GM12878 (cell line): ENCODE data around the gene FBXO38. TPM values are rescaled to one million over a fixed set of nuclear protein-coding genes. Genes with fewer than 3 reads are reported as not detected.
A peak's percentile ranks its signal among the peaks of the same experiment; 100 is the strongest.

Experiments
- ATAC-seq: fragments of 200-7000 bp; cut with Tn5 transposase; 3 replicates; pipeline ENCODE4 v1.9.1; 2020; ENCODE audit warnings: mild to moderate bottlenecking, moderate library complexity
- BruUV-seq: library from RNA; stranded (reverse); fragments of 400-500 nt; replicated peaks from 2 replicates; lab custom pipeline; 2021; lab: Mats Ljungman, UMichigan
- CTCF ChIA-PET: fragments of 300-600 bp; sonication (Branson Sonifier 250); formaldehyde crosslinking; extraction: SDS; loops from one replicate; lab custom pipeline; 2021; ENCODE audit warnings: inconsistent platforms; lab: Yijun Ruan, JAX
- POLR2A ChIA-PET: fragments of 350-600 bp; formaldehyde crosslinking; extraction: SDS; loops from one replicate; lab custom pipeline; 2021; ENCODE audit warnings: inconsistent platforms; lab: Charles Lee
- RAD21 ChIA-PET: fragments of 300-600 bp; sonication (Branson Sonifier 250); formaldehyde crosslinking; loops from one replicate; lab custom pipeline; 2023; ENCODE audit warnings: antibody characterized with exemption; ENCODE audit not compliant: unreplicated experiment; lab: Charles Lee
- SMC1A ChIA-PET: fragments of 300-600 bp; sonication (Branson Sonifier 250); formaldehyde crosslinking; loops from one replicate; lab custom pipeline; 2023; ENCODE audit not compliant: unreplicated experiment, uncharacterized antibody; lab: Charles Lee
- DNase-seq: peaks from one replicate; pipeline ENCODE4 v3.0.0-alpha.2; 2011; ENCODE audit warnings: low read depth, low spot score
- FAIRE-seq: peaks from 3 replicates; lab custom pipeline; 2011; peaks lifted over from hg19 to GRCh38; lab: Jason Lieb, UNC
- H2AFZ ChIP-seq: 2 replicates; pipeline ENCODE4 v1.6.0; 2011; ENCODE audit warnings: low read depth, low read length, control low read depth; ENCODE audit not compliant: control insufficient read depth
- H3K27ac ChIP-seq: 2 replicates; pipeline ENCODE4 v1.5.1; 2011; ENCODE audit warnings: control low read depth; ENCODE audit not compliant: control insufficient read depth, insufficient read depth
- H3K27me3 ChIP-seq, 2 experiments: replicated peaks in 1 of 2; 2 replicates each; pipeline versions ENCODE4 v1.6.0 to v1.6.1; 2011; ENCODE audit warnings: low read length in 1 of 2; ENCODE audit not compliant: control insufficient read depth in 2 of 2, insufficient read depth in 2 of 2
- H3K36me3 ChIP-seq, 2 experiments: 2 replicates each; pipeline ENCODE4 v1.5.1; 2011; ENCODE audit warnings: low read length in 1 of 2; ENCODE audit not compliant: control insufficient read depth in 2 of 2, insufficient read depth in 2 of 2
- H3K4me1 ChIP-seq: 2 replicates; pipeline ENCODE4 v1.6.1; 2011; ENCODE audit warnings: mild to moderate bottlenecking, low read length, moderate library complexity, mixed read lengths; ENCODE audit not compliant: control insufficient read depth, insufficient read depth
- H3K4me2 ChIP-seq: 2 replicates; pipeline ENCODE4 v1.6.0; 2011; ENCODE audit warnings: control low read depth; ENCODE audit not compliant: control insufficient read depth, insufficient read depth
- H3K4me3 ChIP-seq: fragments of 200-600 bp; sonication (generic); 2 replicates; pipeline ENCODE4 v1.5.1; 2016
- H3K79me2 ChIP-seq: 2 replicates; pipeline ENCODE4 v1.6.0; 2011; ENCODE audit warnings: low read length; ENCODE audit not compliant: control insufficient read depth, insufficient read depth
- H3K9ac ChIP-seq: 2 replicates; pipeline ENCODE4 v1.8.0; 2011; ENCODE audit warnings: low read length, control low read depth, mixed read lengths; ENCODE audit not compliant: control insufficient read depth, insufficient read depth
- H3K9me3 ChIP-seq: replicated peaks from 3 replicates; pipeline ENCODE4 v1.5.1; 2011; ENCODE audit warnings: mild to moderate bottlenecking, low read length; ENCODE audit not compliant: control insufficient read depth, insufficient read depth
- H4K20me1 ChIP-seq: 2 replicates; pipeline ENCODE4 v1.6.0; 2011; ENCODE audit not compliant: control insufficient read depth, insufficient read depth
- EGR1 ChIP-seq, 2 experiments: IDR thresholded peaks; 1 replicate in 1 of 2; 2 replicates in 1 of 2; pipeline ENCODE4 v1.6.1; 2011 to 2012; ENCODE audit warnings: low read depth in 2 of 2, low read length in 2 of 2, borderline replicate concordance in 1 of 2, mild to moderate bottlenecking in 1 of 2, moderate library complexity in 1 of 2
- ELK1 ChIP-seq: IDR thresholded peaks from 2 replicates; pipeline ENCODE4 v1.6.1; 2012; ENCODE audit warnings: low read depth, low read length, improper control_type of control experiment
- EP300 ChIP-seq, 2 experiments: fragments of 150-350 bp in 1 of 2; IDR thresholded peaks; 2 replicates each; pipeline ENCODE4 v1.6.1; 2011 to 2012; ENCODE audit warnings: low read depth in 2 of 2, low read length in 2 of 2, borderline replicate concordance in 1 of 2, improper control_type of control experiment in 1 of 2, inconsistent platforms in 1 of 2; ENCODE audit not compliant: control insufficient read depth in 1 of 2
- ESRRA ChIP-seq: IDR thresholded peaks from 2 replicates; pipeline ENCODE4 v1.6.1; 2012; ENCODE audit warnings: mild to moderate bottlenecking, low read length, improper control_type of control experiment
- MTA2 ChIP-seq: fragments of 450-650 bp; IDR thresholded peaks from 2 replicates; pipeline ENCODE4 v1.6.1; 2016; ENCODE audit warnings: low read depth, mild to moderate bottlenecking, moderate library complexity
- NFYB ChIP-seq: IDR thresholded peaks from 2 replicates; pipeline ENCODE4 v1.6.1; 2011; ENCODE audit warnings: low read depth, mild to moderate bottlenecking, low read length, improper control_type of control experiment, moderate library complexity; ENCODE audit not compliant: insufficient read depth
- POLR2AphosphoS2 ChIP-seq: IDR thresholded peaks from 2 replicates; pipeline ENCODE4 v1.6.1; 2011; ENCODE audit warnings: low read depth, mild to moderate bottlenecking, low read length, improper control_type of control experiment, moderate library complexity
- REST ChIP-seq: IDR thresholded peaks from 2 replicates; pipeline ENCODE4 v1.6.1; 2012; ENCODE audit warnings: mild to moderate bottlenecking, low read depth, low read length
- SIX5 ChIP-seq: IDR thresholded peaks from 2 replicates; pipeline ENCODE4 v1.6.1; 2011; ENCODE audit warnings: mild to moderate bottlenecking, low read depth, low read length, moderate library complexity; ENCODE audit not compliant: severe bottlenecking
- SP1 ChIP-seq: IDR thresholded peaks from one replicate; pipeline ENCODE4 v1.6.1; 2011; ENCODE audit warnings: low read depth, low read length
- TAF1 ChIP-seq: IDR thresholded peaks from 2 replicates; pipeline ENCODE4 v1.6.1; 2011; ENCODE audit warnings: mild to moderate bottlenecking, low read depth, low read length, borderline replicate concordance
- WGBS: methylation state at CpG from one replicate; pipeline ENCODE4 v1.1.6; 2016; ENCODE audit warnings: low lambda C conversion rate; ENCODE audit not compliant: insufficient replicate concordance, insufficient coverage; ENCODE audit errors: missing lambda C conversion rate; 5-methylcytosine and 5-hydroxymethylcytosine counted together
- in situ Hi-C: fragments of 300-500 bp; cut with MboI; formaldehyde crosslinking; loops from 9 replicates; pipeline ENCODE4 v1.14.3; 2018; ENCODE audit warnings: mixed read lengths
- intact Hi-C: fragments of 100-400 bp; cut with micrococcal nuclease; formaldehyde crosslinking; loops from one replicate; pipeline ENCODE4 v1.14.2; 2022; ENCODE audit not compliant: unreplicated experiment
- polyA plus RNA-seq, 11 experiments: library from polyadenylated mRNA; depleted of rRNA in 4 of 11; unstranded in 6 of 11; stranded (reverse) in 5 of 11; fragments of >200 nt; fragmentation: Nextera tagmentation in 4 of 11; fragmentation: Illumina TruSeq in 1 of 11; extraction: Ambion mirVana in 4 of 11; extraction: Trizol in 1 of 11; gene quantifications; 1 replicate in 1 of 11; 2 replicates in 10 of 11; pipeline versions ENCODE4 v1.2.1 to v1.2.3, GENCODE V29; 2011 to 2016; ENCODE audit warnings: inconsistent platforms in 2 of 11, missing spikeins in 2 of 11, low read depth in 1 of 11
- total RNA-seq, 4 experiments: library from RNA; depleted of rRNA in 3 of 4; stranded (reverse); fragments of >200 nt in 3 of 4; fragmentation: Illumina TruSeq in 1 of 4; extraction: Trizol in 1 of 4; gene quantifications; 2 replicates each; pipeline versions ENCODE4 v1.2.1 to v1.2.3, GENCODE V29; 2013 to 2021
- TF ChIP-seq, protein P1 (sequence below): fragments of 150-350 bp; IDR thresholded peaks from 2 replicates; pipeline ENCODE4 v1.6.1; 2014; ENCODE audit warnings: mild to moderate bottlenecking, low read depth, low read length
- TF ChIP-seq, protein P2 (sequence below): IDR thresholded peaks from 2 replicates; pipeline ENCODE4 v1.6.1; 2012; ENCODE audit warnings: low read length, inconsistent platforms

Gene FBXO38
- total and polyA plus RNA-seq, 10 of the 15 experiments (the other 5 are each of a cell fraction or from before 2014, with no cell fraction given), result 9.1 to 44.6 (median 28.3) TPM

DNA sequence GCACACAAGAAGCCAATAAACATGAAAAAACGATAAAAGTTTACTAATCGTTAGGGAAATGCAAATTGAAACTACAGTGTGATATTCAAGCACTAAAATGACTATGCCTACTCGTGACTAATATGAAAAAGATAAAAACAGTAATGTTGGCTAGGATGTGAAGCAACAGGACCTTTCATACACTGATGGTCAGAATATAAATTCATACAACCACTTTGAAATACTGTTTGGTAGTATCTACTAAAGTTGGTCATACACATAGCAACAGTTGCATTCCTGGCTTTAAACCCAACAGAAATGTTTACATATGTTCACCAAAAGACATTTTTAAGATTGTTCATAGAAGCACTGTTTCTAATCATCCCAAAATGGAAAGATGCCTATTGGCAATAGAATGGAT lies 24.3 kb downstream of the FBXO38 start:
- Histone ChIP-seq H3K4me2 (no peak overlapping the region), H3K27ac (no peak overlapping the region), H3K9ac (no peak overlapping the region), H2AFZ (no peak overlapping the region), H3K4me3 (no peak overlapping the region), H4K20me1 (no peaks in the 10 kb centered on the region; the same call in 1 of the 2 replicates), H3K9me3 (no peaks in the 10 kb centered on the region), H3K4me1 (peaks cover 4% of the 10 kb centered on the region), H3K27me3 (no peaks in the 10 kb centered on the region), H3K79me2 (no peaks in the 10 kb centered on the region; the same call in 1 of the 2 replicates), H3K36me3 (peaks cover 0 to 17% of the 10 kb centered on the region in 2 experiments; a peak in 3 of 4 replicates)
- ChIA-PET POLR2A (no interaction called here), SMC1A (no interaction called here), CTCF (interaction anchor here (1.6 kb wide), 1 partner anchor 323 kb away, joined by 5 read pairs; no protein-coding TSS in a partner anchor), RAD21 (interaction anchor here (0.7 kb wide), 1 partner anchor 339 kb away, joined by 3 read pairs; no protein-coding TSS in a partner anchor)
- BruUV-seq, result no TSS peak
- intact Hi-C loops, result no loop called here
- WGBS, result 2% methylated on average over 3 of the region's 3 CpGs
- no peak for DNase-seq
- no peak for ATAC-seq
- FAIRE-seq, result peak; percentile 62
- in situ Hi-C loops, result loop anchor here (25.0 kb wide), 1 partner anchor 1946 kb away; no protein-coding TSS in a partner anchor
- TF ChIP-seq EGR1 (IDR thresholded peaks at IDR 0.05; ENCODE audit: borderline replicate concordance in 1 of 2, low read depth in 2 of 2, low read length in 2 of 2) (no peak), MTA2 (no peak), NFYB (no peak), POLR2AphosphoS2 (no peak), REST (no peak), ESRRA (no peak), SIX5 (no peak), ELK1 (no peak), SP1 (no peak), EP300 (IDR thresholded peaks at IDR 0.05; ENCODE audit: borderline replicate concordance in 1 of 2, control insufficient read depth in 1 of 2, low read depth in 2 of 2, low read length in 2 of 2) (no peak), TAF1 (no peak)
- TF ChIP-seq, protein P1, sequence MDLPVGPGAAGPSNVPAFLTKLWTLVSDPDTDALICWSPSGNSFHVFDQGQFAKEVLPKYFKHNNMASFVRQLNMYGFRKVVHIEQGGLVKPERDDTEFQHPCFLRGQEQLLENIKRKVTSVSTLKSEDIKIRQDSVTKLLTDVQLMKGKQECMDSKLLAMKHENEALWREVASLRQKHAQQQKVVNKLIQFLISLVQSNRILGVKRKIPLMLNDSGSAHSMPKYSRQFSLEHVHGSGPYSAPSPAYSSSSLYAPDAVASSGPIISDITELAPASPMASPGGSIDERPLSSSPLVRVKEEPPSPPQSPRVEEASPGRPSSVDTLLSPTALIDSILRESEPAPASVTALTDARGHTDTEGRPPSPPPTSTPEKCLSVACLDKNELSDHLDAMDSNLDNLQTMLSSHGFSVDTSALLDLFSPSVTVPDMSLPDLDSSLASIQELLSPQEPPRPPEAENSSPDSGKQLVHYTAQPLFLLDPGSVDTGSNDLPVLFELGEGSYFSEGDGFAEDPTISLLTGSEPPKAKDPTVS, result no peak
- TF ChIP-seq, protein P2, sequence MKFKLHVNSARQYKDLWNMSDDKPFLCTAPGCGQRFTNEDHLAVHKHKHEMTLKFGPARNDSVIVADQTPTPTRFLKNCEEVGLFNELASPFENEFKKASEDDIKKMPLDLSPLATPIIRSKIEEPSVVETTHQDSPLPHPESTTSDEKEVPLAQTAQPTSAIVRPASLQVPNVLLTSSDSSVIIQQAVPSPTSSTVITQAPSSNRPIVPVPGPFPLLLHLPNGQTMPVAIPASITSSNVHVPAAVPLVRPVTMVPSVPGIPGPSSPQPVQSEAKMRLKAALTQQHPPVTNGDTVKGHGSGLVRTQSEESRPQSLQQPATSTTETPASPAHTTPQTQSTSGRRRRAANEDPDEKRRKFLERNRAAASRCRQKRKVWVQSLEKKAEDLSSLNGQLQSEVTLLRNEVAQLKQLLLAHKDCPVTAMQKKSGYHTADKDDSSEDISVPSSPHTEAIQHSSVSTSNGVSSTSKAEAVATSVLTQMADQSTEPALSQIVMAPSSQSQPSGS, result no peak
